GM12878 (cell line): Measurements from ENCODE around the gene MYO9B. TPM values are rescaled to one million over a fixed set of nuclear protein-coding genes. Genes with fewer than 3 reads are reported as not detected.

Source experiments
- ATAC-seq: fragments of 200-7000 bp; cut with Tn5 transposase; 3 replicates; pipeline ENCODE4 v1.9.1; 2020; ENCODE audit warnings: mild to moderate bottlenecking, moderate library complexity
- BruUV-seq: library from RNA; stranded (reverse); fragments of 400-500 nt; replicated peaks from 2 replicates; lab custom pipeline; 2021; lab: Mats Ljungman, UMichigan
- CTCF ChIA-PET: fragments of 300-600 bp; sonication (Branson Sonifier 250); formaldehyde crosslinking; extraction: SDS; loops from one replicate; lab custom pipeline; 2021; ENCODE audit warnings: inconsistent platforms; lab: Yijun Ruan, JAX
- POLR2A ChIA-PET: fragments of 350-600 bp; formaldehyde crosslinking; extraction: SDS; loops from one replicate; lab custom pipeline; 2021; ENCODE audit warnings: inconsistent platforms; lab: Charles Lee
- RAD21 ChIA-PET: fragments of 300-600 bp; sonication (Branson Sonifier 250); formaldehyde crosslinking; loops from one replicate; lab custom pipeline; 2023; ENCODE audit warnings: antibody characterized with exemption; ENCODE audit not compliant: unreplicated experiment; lab: Charles Lee
- SMC1A ChIA-PET: fragments of 300-600 bp; sonication (Branson Sonifier 250); formaldehyde crosslinking; loops from one replicate; lab custom pipeline; 2023; ENCODE audit not compliant: unreplicated experiment, uncharacterized antibody; lab: Charles Lee
- DNase-seq: peaks from one replicate; pipeline ENCODE4 v3.0.0-alpha.2; 2011; ENCODE audit warnings: low read depth, low spot score
- FAIRE-seq: peaks from 3 replicates; lab custom pipeline; 2011; peaks lifted over from hg19 to GRCh38; lab: Jason Lieb, UNC
- H2AFZ ChIP-seq: 2 replicates; pipeline ENCODE4 v1.6.0; 2011; ENCODE audit warnings: low read depth, low read length, control low read depth; ENCODE audit not compliant: control insufficient read depth
- H3K27ac ChIP-seq: 2 replicates; pipeline ENCODE4 v1.5.1; 2011; ENCODE audit warnings: control low read depth; ENCODE audit not compliant: control insufficient read depth, insufficient read depth
- H3K27me3 ChIP-seq, 2 experiments: replicated peaks in 1 of 2; 2 replicates each; pipeline versions ENCODE4 v1.6.0 to v1.6.1; 2011; ENCODE audit warnings: low read length in 1 of 2; ENCODE audit not compliant: control insufficient read depth in 2 of 2, insufficient read depth in 2 of 2
- H3K36me3 ChIP-seq, 2 experiments: 2 replicates each; pipeline ENCODE4 v1.5.1; 2011; ENCODE audit warnings: low read length in 1 of 2; ENCODE audit not compliant: control insufficient read depth in 2 of 2, insufficient read depth in 2 of 2
- H3K4me1 ChIP-seq: 2 replicates; pipeline ENCODE4 v1.6.1; 2011; ENCODE audit warnings: mild to moderate bottlenecking, low read length, moderate library complexity, mixed read lengths; ENCODE audit not compliant: control insufficient read depth, insufficient read depth
- H3K4me2 ChIP-seq: 2 replicates; pipeline ENCODE4 v1.6.0; 2011; ENCODE audit warnings: control low read depth; ENCODE audit not compliant: control insufficient read depth, insufficient read depth
- H3K4me3 ChIP-seq: fragments of 200-600 bp; sonication (generic); 2 replicates; pipeline ENCODE4 v1.5.1; 2016
- H3K79me2 ChIP-seq: 2 replicates; pipeline ENCODE4 v1.6.0; 2011; ENCODE audit warnings: low read length; ENCODE audit not compliant: control insufficient read depth, insufficient read depth
- H3K9ac ChIP-seq: 2 replicates; pipeline ENCODE4 v1.8.0; 2011; ENCODE audit warnings: low read length, control low read depth, mixed read lengths; ENCODE audit not compliant: control insufficient read depth, insufficient read depth
- H3K9me3 ChIP-seq: replicated peaks from 3 replicates; pipeline ENCODE4 v1.5.1; 2011; ENCODE audit warnings: mild to moderate bottlenecking, low read length; ENCODE audit not compliant: control insufficient read depth, insufficient read depth
- H4K20me1 ChIP-seq: 2 replicates; pipeline ENCODE4 v1.6.0; 2011; ENCODE audit not compliant: control insufficient read depth, insufficient read depth
- SPI1 ChIP-seq: IDR thresholded peaks from 2 replicates; pipeline ENCODE4 v1.6.1; 2011; ENCODE audit warnings: low read depth, mild to moderate bottlenecking, low read length, moderate library complexity, borderline replicate concordance; ENCODE audit not compliant: insufficient read depth
- WGBS: methylation state at CpG from one replicate; pipeline ENCODE4 v1.1.6; 2016; ENCODE audit warnings: low lambda C conversion rate; ENCODE audit not compliant: insufficient replicate concordance, insufficient coverage; ENCODE audit errors: missing lambda C conversion rate; 5-methylcytosine and 5-hydroxymethylcytosine counted together
- in situ Hi-C: fragments of 300-500 bp; cut with MboI; formaldehyde crosslinking; loops from 9 replicates; pipeline ENCODE4 v1.14.3; 2018; ENCODE audit warnings: mixed read lengths
- intact Hi-C: fragments of 100-400 bp; cut with micrococcal nuclease; formaldehyde crosslinking; loops from one replicate; pipeline ENCODE4 v1.14.2; 2022; ENCODE audit not compliant: unreplicated experiment
- polyA plus RNA-seq, 11 experiments: library from polyadenylated mRNA; depleted of rRNA in 4 of 11; unstranded in 6 of 11; stranded (reverse) in 5 of 11; fragments of >200 nt; fragmentation: Nextera tagmentation in 4 of 11; fragmentation: Illumina TruSeq in 1 of 11; extraction: Ambion mirVana in 4 of 11; extraction: Trizol in 1 of 11; gene quantifications; 1 replicate in 1 of 11; 2 replicates in 10 of 11; pipeline versions ENCODE4 v1.2.1 to v1.2.3, GENCODE V29; 2011 to 2016; ENCODE audit warnings: inconsistent platforms in 2 of 11, missing spikeins in 2 of 11, low read depth in 1 of 11
- total RNA-seq, 4 experiments: library from RNA; depleted of rRNA in 3 of 4; stranded (reverse); fragments of >200 nt in 3 of 4; fragmentation: Illumina TruSeq in 1 of 4; extraction: Trizol in 1 of 4; gene quantifications; 2 replicates each; pipeline versions ENCODE4 v1.2.1 to v1.2.3, GENCODE V29; 2013 to 2021
- TF ChIP-seq, protein P1 (sequence below): fragments of 450-650 bp; formaldehyde crosslinking; IDR thresholded peaks from 2 replicates; pipeline ENCODE4 v1.4.0; 2020; ENCODE audit warnings: mild to moderate bottlenecking, moderate library complexity
- TF ChIP-seq, protein P2 (sequence below): fragments of 450-650 bp; IDR thresholded peaks from 2 replicates; pipeline ENCODE4 v1.6.1; 2017; ENCODE audit warnings: low read depth, mild to moderate bottlenecking, moderate library complexity

The MYO9B gene
- total and polyA plus RNA-seq, 10 of the 15 experiments (the other 5 are each of a cell fraction or from before 2014, with no cell fraction given) = 5.4 to 165 (median 45.8) TPM

DNA sequence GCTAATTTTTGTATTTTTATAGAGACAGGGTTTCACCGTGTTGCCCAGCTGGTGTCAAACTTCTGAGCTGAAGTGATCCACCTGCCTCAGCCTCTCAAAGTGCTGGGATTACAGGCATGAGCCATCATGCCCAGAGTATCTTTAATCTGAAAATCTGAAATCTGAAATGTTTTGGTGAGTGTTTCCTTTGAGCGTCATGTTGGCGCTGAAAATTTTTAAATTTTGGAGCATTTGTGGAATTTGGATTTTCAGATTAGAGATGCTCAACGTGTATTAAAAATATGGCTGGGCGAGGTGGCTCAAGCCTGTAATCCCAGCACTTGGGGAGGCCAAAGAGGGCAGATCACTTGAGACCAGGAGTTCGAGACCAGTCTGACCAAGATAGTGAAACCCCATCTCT is 43.8 kb upstream of the MYO9B start:
- CTCF ChIA-PET = no interaction called here

DNA sequence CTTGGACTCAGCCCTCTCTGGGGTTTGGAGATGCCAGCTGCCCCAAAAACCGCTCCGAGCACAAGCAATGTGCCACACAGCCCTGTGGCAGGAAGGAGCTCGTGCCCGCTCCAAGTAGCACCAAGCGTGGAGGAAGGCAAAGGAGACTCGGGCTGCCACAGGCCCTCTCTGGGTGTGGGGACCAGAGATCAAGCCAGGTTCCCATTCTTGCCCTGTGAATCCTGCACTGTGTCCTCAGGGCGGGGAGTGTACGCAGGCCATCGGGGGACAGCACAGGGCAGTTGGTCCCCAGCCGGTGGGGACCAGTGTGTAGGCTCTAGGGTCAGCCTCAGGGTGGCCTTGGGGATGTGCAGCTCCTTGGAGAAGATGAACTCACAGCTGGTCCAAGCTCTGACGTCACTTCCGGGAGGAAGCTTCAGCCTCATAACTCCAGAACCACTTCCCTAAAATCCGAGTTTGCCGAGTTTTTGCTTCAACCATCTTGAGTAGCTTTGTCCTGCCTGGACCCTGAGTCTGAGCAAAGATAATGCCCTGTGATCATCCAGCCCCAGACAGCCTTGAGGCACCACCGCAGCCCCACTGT is 39.6 kb upstream of the MYO9B start:
- SMC1A ChIA-PET = no interaction called here
- 0 out of 2 replicates have a peak, but pooled peaks have one; percentile 4 for TF ChIP-seq SPI1
- TF ChIP-seq, protein P1, sequence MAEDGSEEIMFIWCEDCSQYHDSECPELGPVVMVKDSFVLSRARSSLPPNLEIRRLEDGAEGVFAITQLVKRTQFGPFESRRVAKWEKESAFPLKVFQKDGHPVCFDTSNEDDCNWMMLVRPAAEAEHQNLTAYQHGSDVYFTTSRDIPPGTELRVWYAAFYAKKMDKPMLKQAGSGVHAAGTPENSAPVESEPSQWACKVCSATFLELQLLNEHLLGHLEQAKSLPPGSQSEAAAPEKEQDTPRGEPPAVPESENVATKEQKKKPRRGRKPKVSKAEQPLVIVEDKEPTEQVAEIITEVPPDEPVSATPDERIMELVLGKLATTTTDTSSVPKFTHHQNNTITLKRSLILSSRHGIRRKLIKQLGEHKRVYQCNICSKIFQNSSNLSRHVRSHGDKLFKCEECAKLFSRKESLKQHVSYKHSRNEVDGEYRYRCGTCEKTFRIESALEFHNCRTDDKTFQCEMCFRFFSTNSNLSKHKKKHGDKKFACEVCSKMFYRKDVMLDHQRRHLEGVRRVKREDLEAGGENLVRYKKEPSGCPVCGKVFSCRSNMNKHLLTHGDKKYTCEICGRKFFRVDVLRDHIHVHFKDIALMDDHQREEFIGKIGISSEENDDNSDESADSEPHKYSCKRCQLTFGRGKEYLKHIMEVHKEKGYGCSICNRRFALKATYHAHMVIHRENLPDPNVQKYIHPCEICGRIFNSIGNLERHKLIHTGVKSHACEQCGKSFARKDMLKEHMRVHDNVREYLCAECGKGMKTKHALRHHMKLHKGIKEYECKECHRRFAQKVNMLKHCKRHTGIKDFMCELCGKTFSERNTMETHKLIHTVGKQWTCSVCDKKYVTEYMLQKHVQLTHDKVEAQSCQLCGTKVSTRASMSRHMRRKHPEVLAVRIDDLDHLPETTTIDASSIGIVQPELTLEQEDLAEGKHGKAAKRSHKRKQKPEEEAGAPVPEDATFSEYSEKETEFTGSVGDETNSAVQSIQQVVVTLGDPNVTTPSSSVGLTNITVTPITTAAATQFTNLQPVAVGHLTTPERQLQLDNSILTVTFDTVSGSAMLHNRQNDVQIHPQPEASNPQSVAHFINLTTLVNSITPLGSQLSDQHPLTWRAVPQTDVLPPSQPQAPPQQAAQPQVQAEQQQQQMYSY = no peak
- WGBS = 76% methylated on average over 15 of the region's 15 CpGs
- Histone ChIP-seq H3K9ac (no peak overlapping the region), H3K4me3 (no peak overlapping the region), H3K4me1 (no peaks in the 10 kb centered on the region), H3K27ac (no peak overlapping the region), H3K79me2 (no peaks in the 10 kb centered on the region), H3K9me3 (no peaks in the 10 kb centered on the region), H4K20me1 (no peaks in the 10 kb centered on the region), H3K36me3 (no peaks in the 10 kb centered on the region; a peak in 1 of 4 replicates), H2AFZ (no peak overlapping the region), H3K4me2 (no peak overlapping the region), H3K27me3 (no peaks in the 10 kb centered on the region)
- no peak for DNase-seq
- BruUV-seq = no TSS peak
- RAD21 ChIA-PET = no interaction called here
- in situ Hi-C loops = no loop called here
- POLR2A ChIA-PET = interaction anchor here (0.5 kb wide), 1 partner anchor 439 kb away, joined by 4 read pairs; no protein-coding TSS in a partner anchor
- CTCF ChIA-PET = no interaction called here
- no peak for ATAC-seq
- FAIRE-seq = no peak
- intact Hi-C loops = no loop called here

More for the DNA sequence above, 43.8 kb upstream of the MYO9B start:
- intact Hi-C loops (no loop called here), in situ Hi-C loops (no loop called here)
- Histone ChIP-seq H3K4me2 (no peak overlapping the region), H3K9ac (no peak overlapping the region), H3K4me3 (no peak overlapping the region), H3K27ac (no peak overlapping the region), H3K27me3 (no peaks in the 10 kb centered on the region; a peak in 1 of 4 replicates), H4K20me1 (no peaks in the 10 kb centered on the region), H3K36me3 (no peaks in the 10 kb centered on the region; a peak in 1 of 4 replicates), H3K4me1 (no peaks in the 10 kb centered on the region), H3K9me3 (no peaks in the 10 kb centered on the region), H2AFZ (no peak overlapping the region), H3K79me2 (no peaks in the 10 kb centered on the region)
- FAIRE-seq = no peak
- TF ChIP-seq, protein P2, sequence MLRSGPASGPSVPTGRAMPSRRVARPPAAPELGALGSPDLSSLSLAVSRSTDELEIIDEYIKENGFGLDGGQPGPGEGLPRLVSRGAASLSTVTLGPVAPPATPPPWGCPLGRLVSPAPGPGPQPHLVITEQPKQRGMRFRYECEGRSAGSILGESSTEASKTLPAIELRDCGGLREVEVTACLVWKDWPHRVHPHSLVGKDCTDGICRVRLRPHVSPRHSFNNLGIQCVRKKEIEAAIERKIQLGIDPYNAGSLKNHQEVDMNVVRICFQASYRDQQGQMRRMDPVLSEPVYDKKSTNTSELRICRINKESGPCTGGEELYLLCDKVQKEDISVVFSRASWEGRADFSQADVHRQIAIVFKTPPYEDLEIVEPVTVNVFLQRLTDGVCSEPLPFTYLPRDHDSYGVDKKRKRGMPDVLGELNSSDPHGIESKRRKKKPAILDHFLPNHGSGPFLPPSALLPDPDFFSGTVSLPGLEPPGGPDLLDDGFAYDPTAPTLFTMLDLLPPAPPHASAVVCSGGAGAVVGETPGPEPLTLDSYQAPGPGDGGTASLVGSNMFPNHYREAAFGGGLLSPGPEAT = no peak
- no peak for DNase-seq
- no peak for ATAC-seq
- no TSS peak for BruUV-seq
- WGBS = 40% methylated on average over 6 of the region's 6 CpGs
- POLR2A ChIA-PET = no interaction called here
- RAD21 ChIA-PET = no interaction called here
- SMC1A ChIA-PET = no interaction called here
